ENCODE measurements around the gene NFX1.

- TF ChIP-seq CTCF (IDR thresholded peaks at IDR 0.05; ENCODE audit: poor library complexity) (no peak), EZH2phosphoT487 (IDR thresholded peaks at IDR 0.05; ENCODE audit: low read depth, severe bottlenecking, unreplicated experiment) (no peak), EZH2 (IDR thresholded peaks at IDR 0.05; ENCODE audit: borderline replicate concordance) (no peak)
These were observed 1.4 kb upstream of the NFX1 start for GRCh38 chr9:33288828-33289483.

Data from hepatocyte (in vitro differentiated cells).